Activated naive CD4-positive, alpha-beta T cell treated with anti-CD3 and anti-CD28 coated beads, Interleukin-2, amount 50 U/mL, for 24 hours (primary cell): ENCODE measurements around the gene LRTM2.

Source experiments
- H3K27ac Mint-ChIP-seq: one replicate; pipeline ENCODE4 v1.8.0; 2021; ENCODE audit warnings: mild to moderate bottlenecking, mixed read lengths
- H3K27me3 Mint-ChIP-seq: one replicate; pipeline ENCODE4 v1.8.0; 2021; ENCODE audit warnings: mixed read lengths
- H3K36me3 Mint-ChIP-seq: one replicate; pipeline ENCODE4 v1.8.0; 2021; ENCODE audit warnings: mixed read lengths
- H3K4me1 Mint-ChIP-seq: one replicate; pipeline ENCODE4 v1.8.0; 2021; ENCODE audit warnings: mixed read lengths
- H3K4me3 Mint-ChIP-seq: one replicate; pipeline ENCODE4 v1.8.0; 2021; ENCODE audit warnings: mild to moderate bottlenecking, mixed read lengths
- H3K9me3 Mint-ChIP-seq: one replicate; pipeline ENCODE4 v1.8.0; 2021; ENCODE audit warnings: mixed read lengths

LRTM2 gene

DNA sequence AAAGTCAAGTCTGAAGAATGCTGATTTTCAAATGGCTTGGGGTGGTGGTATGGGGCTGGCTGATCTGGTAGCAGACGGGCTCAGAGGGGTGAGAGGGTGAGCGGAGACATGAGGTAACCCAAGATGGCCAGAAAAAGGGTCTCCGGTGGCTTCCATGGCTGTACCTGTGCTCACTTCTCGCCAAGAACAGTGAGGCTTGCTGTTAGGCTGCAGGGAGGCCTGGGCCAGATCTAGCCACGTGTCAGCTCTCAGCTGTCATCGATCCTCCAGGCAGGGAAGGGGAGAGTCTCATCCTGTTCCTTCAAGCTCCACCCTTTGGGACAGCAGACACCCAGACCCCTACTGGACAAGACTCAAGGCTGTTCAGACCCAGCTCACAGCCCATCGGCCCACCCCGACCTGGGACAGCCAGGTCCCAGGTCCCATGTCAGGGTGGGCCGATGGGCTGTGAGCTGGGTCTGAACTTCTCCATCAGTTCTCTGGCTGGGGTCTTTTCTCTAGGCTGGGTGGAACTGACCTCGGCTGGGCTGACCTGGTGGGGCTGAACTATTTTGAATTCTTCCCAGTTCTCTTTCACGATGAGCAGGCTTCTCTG is 9.0 kb downstream of the LRTM2 start:
- Mint-ChIP-seq H3K4me1 (no peaks in the 10 kb centered on the region), H3K27ac (no peak overlapping the region), H3K36me3 (no peaks in the 10 kb centered on the region), H3K9me3 (no peaks in the 10 kb centered on the region), H3K4me3 (no peak overlapping the region), H3K27me3 (peaks cover 13% of the 10 kb centered on the region)

DNA sequence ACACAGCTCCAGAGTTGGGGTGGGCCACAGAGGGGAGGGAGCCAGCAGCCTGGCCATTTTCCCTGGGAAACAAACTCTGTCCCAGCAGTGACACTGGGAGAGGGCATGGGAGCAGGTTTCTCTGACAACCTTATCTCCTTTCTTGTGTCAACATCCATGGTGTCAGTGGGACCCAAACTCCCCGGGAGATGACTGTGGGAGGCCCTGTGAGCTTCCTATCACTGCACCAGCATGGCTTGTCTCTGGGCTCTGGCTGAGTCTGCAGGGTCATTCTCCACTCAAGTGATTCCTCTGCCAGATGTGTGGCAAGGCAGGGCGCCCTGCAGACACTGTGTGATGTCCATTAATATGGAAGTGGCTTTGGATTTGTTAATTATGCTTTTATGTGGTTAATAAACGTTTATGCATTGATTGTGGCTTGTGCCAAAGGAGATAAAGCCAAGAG is 10.1 kb downstream of the LRTM2 start:
- Mint-ChIP-seq H3K9me3 (no peaks in the 10 kb centered on the region), H3K36me3 (no peaks in the 10 kb centered on the region), H3K27me3 (peaks cover 13% of the 10 kb centered on the region), H3K4me1 (no peaks in the 10 kb centered on the region), H3K27ac (no peak overlapping the region), H3K4me3 (no peak overlapping the region)

DNA sequence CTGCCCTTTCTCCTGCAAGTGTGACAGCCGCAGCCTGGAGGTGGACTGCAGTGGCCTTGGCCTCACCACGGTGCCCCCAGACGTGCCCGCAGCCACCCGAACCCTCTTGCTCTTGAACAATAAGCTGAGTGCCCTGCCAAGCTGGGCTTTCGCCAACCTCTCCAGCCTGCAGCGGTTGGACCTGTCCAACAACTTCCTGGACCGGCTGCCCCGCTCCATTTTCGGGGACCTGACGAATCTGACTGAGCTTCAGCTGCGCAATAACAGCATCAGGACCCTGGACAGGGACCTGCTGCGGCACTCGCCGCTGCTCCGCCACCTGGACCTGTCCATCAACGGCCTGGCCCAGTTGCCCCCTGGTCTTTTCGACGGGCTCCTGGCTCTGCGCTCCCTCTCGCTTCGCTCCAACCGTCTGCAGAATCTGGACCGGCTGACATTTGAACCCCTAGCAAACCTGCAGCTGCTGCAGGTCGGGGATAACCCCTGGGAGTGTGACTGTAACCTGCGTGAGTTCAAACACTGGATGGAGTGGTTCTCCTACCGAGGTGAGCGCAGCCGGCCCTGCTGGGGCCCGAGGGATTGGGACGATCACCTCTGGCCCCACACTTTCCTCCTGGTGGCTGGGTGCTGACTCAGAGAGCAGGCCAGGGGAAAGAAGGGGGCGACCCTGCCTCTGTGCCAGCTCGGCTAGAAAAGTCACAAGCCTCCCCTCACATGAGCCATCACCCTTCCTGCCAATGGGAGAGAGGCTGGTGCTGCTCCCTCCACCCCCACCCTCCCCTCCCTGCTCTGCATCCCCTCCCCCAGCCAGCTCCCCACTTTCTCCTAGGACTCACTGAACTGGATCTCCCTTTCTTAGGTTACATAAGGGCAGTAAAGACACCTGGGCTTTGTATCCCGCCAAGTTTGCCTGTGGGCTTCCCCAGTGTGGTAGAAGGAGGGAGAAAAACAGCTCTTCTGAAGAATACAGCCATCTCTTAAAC is 10.9 kb downstream of the LRTM2 start:
- Mint-ChIP-seq H3K9me3 (no peaks in the 10 kb centered on the region), H3K4me1 (no peaks in the 10 kb centered on the region), H3K4me3 (no peak overlapping the region), H3K36me3 (no peaks in the 10 kb centered on the region), H3K27ac (no peak overlapping the region), H3K27me3 (peaks cover 13% of the 10 kb centered on the region)

DNA sequence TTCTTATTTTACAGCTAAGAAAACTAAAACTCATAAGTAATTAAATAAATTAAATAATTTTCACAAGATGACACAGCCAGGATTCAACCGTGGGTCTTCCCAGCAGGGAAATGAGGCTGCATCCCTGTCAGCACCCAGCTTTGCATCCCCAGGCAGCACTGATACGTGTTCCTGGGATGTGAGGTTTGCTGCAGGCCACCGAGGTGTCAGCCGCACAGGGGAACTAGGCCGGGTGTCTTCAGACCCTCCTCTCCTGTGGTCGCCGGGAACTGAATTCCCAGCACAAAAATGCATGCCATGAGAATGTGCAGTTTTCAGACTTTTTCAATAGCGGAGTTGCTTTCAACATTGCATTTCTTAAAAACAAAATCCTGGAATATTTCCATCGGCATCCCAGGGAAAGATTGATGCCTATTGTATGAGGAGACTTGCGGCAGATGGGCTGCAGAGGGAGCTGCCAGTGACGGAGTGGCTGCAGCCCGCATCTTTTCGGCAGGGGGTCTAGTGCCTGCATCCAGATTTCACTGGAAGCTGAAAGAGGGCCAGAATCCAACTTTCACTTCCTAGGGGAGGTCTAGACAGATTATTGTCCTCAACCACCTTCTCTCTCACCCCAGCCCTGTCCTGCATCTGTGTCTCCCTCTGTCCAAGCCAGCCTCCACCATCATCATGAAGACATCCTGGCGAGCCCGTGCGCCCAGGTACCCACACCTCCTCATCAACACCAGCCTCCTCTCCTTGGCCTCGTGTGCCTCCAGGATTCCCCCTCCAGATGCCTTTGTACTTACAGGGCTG is 12.6 kb downstream of the LRTM2 start:
- Mint-ChIP-seq H3K27me3 (peaks cover 13% of the 10 kb centered on the region), H3K4me1 (no peaks in the 10 kb centered on the region), H3K4me3 (no peak overlapping the region), H3K9me3 (no peaks in the 10 kb centered on the region), H3K27ac (no peak overlapping the region), H3K36me3 (no peaks in the 10 kb centered on the region)

DNA sequence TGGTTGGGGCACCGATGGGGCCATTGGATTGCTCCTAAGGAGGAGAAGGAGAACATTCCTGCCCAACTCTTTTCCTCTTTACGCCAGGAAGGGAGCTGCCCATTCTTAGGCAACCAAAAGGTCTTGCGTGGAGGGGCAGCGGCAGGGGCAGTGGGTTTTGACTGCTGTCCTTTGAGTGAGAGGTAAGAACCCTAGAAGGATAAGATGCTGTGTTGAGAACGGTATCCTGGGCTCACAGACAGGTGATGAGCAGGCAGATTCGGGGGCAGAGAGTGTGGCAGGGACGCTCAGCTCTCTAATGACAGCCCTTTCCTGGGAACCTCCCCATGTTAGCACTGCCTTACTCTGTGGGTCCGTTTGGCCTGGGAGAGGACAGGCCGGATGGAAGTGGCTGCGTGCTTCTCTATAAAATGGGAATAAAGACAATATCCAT is 13.2 kb downstream of the LRTM2 start:
- H3K27me3 Mint-ChIP-seq, result peaks cover 13% of the 10 kb centered on the region
- H3K27ac Mint-ChIP-seq, result no peak overlapping the region

DNA sequence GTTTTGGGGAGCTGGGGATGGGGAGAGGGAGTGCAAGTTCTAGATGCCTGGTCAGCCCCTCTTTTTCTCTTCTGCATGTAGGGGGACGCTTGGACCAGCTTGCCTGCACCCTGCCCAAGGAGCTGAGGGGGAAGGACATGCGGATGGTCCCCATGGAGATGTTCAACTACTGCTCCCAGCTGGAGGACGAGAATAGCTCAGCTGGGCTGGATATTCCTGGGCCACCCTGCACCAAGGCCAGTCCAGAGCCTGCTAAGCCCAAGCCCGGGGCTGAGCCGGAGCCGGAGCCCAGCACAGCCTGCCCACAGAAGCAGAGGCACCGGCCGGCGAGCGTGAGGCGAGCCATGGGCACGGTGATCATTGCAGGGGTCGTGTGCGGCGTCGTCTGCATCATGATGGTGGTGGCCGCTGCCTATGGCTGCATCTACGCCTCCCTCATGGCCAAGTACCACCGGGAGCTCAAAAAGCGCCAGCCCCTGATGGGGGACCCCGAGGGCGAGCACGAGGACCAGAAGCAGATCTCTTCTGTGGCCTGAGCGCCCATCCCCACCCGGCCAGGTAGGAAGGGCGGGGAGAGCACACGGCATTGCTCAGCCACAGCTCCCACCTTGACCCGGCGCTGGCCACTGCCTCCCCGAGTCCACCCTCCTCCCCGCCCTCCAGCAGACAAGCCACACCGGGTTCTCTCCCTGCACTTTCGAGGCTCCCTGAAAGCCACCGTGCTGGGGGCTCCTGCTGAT is 14.0 kb downstream of the LRTM2 start:
- Mint-ChIP-seq H3K27ac (no peak overlapping the region), H3K36me3 (no peaks in the 10 kb centered on the region), H3K27me3 (peaks cover 13% of the 10 kb centered on the region), H3K4me3 (no peak overlapping the region), H3K4me1 (no peaks in the 10 kb centered on the region), H3K9me3 (no peaks in the 10 kb centered on the region)

More for the DNA sequence above, 13.2 kb downstream of the LRTM2 start:
- Mint-ChIP-seq H3K36me3 (no peaks in the 10 kb centered on the region), H3K4me3 (no peak overlapping the region), H3K9me3 (no peaks in the 10 kb centered on the region), H3K4me1 (no peaks in the 10 kb centered on the region)

DNA sequence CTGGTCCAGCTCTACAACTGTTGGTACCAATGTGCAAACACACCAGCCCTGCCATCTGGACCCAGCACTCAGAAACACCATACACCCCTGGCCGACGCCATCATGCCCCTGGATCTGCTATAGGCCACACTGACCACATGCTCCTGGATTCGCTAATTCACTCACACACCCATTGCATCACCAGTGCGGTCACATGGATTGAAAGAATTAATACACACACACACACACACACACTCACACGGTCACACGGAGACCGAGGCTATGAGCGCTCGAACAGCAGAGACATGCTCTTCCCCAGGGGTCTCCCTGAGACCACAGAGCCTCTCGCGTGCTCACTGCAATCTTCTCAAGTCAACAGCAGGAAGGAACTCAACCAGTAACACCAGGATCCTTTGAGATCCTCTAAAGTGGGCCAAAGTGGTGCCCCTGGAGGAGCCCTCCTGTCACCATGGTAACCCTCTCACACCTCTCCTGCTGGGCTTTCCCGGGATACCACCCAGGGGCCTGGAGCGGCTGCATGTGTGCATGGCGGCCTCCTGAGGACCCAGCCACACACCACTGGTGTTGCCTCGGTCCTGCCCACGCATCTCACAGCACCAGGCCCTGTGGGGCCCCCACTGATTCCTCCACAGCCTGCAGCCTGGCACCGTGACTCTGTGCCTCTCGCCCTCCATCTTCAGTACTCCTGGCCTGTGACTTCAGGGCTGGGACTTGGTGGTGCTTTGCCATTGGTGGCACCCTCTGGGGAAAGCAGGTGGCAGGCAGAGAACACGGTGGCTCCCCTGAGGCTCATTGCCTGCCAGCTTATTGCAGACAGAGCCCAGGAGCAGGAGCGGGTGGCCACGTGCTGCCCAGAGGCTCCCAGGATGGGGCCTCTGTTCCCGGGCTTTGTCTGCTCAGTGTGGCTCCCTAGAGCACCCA is 15.1 kb downstream of the LRTM2 start:
- no peak overlapping the region for H3K4me3 Mint-ChIP-seq
- no peaks in the 10 kb centered on the region for H3K9me3 Mint-ChIP-seq
- H3K27ac Mint-ChIP-seq, result no peak overlapping the region

DNA sequence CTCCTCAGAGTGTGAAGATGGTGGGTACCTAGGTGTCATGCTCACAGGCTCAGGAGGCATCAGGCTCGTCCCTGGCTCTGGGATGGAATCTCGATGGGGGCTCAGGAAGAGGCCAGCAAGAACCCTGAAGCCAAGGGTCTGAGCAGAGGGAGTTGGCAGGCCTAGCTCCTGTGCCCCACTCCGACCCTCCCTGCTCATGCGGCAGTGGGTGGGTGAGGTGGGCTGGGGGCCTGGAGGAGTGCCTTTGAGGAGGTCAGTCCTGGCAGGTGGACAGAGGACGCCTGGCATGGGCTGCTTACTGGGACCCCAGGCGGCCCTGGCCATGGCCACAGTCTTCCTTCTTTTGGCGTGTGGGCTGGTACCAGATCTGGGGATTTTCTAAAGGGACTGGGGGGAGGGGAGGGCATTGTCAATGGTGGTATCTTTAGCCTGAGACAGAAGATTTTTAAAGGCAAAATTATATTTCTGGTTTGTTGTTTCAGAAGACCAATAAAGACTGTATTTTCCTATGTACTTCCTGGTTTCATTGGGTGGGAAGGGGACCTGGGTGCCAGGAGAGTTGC is 16.0 kb downstream of the LRTM2 start:
- Mint-ChIP-seq H3K36me3 (no peaks in the 10 kb centered on the region), H3K4me3 (no peak overlapping the region), H3K27me3 (peaks cover 10% of the 10 kb centered on the region), H3K27ac (no peak overlapping the region), H3K4me1 (no peaks in the 10 kb centered on the region), H3K9me3 (no peaks in the 10 kb centered on the region)

More for the DNA sequence above, 15.1 kb downstream of the LRTM2 start:
- no peaks in the 10 kb centered on the region for H3K4me1 Mint-ChIP-seq
- H3K27me3 Mint-ChIP-seq, result peaks cover 13% of the 10 kb centered on the region
- H3K36me3 Mint-ChIP-seq, result no peaks in the 10 kb centered on the region

DNA sequence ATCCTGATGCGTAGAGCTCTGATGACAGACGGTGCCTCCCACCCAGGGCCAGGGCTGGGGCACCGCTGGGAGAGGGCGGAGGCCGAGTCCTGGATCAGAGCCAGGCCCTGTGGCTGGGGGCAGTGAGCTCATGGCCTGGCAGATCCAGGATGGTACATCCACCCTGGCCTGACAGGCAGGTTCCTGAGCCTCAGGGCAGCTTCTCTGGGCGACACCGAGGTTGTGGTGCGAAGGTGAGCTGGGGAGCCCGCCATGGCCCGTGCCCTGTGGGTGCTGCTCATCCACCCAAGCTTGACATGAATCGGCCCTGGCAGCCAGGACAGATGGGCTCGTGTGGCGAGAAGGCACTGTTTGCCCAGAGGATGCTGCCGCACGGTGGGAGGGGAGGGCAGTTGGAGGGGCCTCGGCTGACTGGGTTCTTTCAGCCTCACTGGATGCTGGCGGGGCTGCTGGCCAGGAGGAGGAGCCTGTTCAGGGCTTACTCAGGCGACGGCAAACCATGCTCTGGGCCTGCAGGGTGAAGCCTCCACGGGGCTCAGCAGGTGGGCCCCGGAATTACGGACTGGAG is 16.6 kb downstream of the LRTM2 start:
- H3K36me3 Mint-ChIP-seq, result no peaks in the 10 kb centered on the region
- peaks cover 7% of the 10 kb centered on the region for H3K27me3 Mint-ChIP-seq
- no peak overlapping the region for H3K27ac Mint-ChIP-seq
- no peaks in the 10 kb centered on the region for H3K9me3 Mint-ChIP-seq
- no peak overlapping the region for H3K4me3 Mint-ChIP-seq
- no peaks in the 10 kb centered on the region for H3K4me1 Mint-ChIP-seq

DNA sequence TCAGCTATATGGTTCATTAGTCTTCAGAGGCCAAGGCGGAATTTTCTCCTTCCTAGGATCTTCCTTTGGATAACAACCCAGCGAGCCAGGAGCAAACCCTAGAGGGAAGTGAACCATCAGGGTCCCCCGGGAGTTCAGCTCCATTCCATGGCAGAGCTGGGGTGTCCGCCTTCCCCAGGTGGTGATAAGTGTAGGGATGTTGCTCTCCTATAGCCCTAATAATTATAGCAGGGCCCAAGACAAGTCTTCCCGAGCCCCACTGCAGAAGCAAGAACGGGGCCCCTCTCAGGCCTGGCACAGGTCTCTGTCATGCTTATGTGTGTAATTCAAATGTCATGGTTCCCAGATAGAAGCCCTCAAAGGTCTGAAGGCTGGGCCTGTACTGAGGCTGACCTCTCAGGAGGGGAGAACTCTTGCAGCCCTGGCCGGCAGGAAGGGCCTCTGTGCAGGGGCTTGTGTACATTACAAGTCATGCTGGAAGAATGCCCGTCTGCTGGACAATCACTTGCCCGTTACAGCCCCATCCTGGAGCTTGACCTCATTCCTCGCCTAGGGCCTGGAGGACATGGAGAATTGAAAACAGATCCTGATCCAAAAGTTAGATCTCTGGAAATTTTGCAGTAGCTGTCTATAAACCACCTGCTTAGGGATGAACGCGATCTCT is 17.3 kb downstream of the LRTM2 start:
- H3K27ac Mint-ChIP-seq, result no peak overlapping the region
- no peaks in the 10 kb centered on the region for H3K4me1 Mint-ChIP-seq
- peaks cover 4% of the 10 kb centered on the region for H3K27me3 Mint-ChIP-seq
- no peaks in the 10 kb centered on the region for H3K36me3 Mint-ChIP-seq
- no peak overlapping the region for H3K4me3 Mint-ChIP-seq
- H3K9me3 Mint-ChIP-seq, result no peaks in the 10 kb centered on the region

DNA sequence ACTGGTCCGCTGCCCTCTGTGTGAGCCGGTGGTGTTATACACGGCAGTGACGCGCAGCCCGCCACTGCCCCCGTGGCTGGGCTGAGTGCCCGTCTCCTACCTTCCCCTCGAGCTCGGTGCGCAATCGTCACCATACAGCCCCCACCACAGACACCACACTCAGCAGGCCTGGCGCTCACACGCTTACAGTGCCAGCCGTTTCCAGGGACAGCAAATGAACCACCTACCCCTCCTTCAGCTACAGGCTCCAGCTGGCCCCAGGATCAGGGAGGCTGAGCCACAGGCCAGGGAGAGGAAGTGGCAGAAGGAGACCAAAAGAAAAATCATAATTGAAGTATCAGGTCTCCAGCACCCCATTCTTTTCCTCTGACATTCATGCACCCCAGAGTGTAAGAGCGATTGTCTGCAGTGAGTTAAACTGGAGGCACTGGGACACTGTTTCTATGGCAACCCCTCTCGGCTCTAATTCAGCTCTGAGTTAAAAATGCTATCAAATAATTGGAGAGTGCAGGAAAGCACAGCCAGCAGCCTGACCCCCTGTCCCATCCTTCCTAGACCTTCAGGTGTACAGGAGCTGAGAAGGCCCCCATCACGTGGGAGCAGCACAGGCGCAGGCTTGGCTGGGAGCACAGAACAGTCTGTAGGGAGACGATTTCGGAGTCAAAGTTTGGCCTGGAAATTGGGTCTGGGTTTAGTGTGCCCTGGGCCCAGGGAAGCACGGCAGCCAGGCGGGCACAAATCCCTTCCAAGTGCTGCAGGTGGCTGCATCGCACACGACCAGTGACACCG is 18.0 kb downstream of the LRTM2 start:
- H3K9me3 Mint-ChIP-seq, result no peaks in the 10 kb centered on the region
- H3K4me1 Mint-ChIP-seq, result no peaks in the 10 kb centered on the region
- no peak overlapping the region for H3K27ac Mint-ChIP-seq
- H3K36me3 Mint-ChIP-seq, result no peaks in the 10 kb centered on the region
- H3K27me3 Mint-ChIP-seq, result peaks cover 4% of the 10 kb centered on the region
- H3K4me3 Mint-ChIP-seq, result no peak overlapping the region

DNA sequence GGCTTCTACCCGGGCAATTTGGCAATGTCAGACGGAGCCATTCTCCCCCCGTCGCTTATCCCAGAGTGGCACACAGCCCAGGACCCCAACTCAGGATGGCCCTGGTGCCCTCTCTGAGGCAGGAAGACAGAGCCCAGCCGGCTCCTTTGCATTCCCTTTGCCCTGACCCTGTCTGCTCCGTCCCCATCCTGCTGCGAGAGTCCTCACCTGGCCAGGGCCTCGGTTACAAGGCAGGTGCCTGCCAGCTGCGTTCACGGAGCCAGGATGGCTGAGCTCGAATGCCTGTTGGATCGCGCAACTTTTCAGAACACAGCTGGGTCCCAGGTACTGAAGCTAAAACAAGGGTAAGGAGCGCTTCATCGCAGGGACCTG is 18.6 kb downstream of the LRTM2 start:
- Mint-ChIP-seq H3K27me3 (no peaks in the 10 kb centered on the region), H3K4me1 (no peaks in the 10 kb centered on the region), H3K9me3 (no peaks in the 10 kb centered on the region), H3K4me3 (no peak overlapping the region), H3K27ac (no peak overlapping the region), H3K36me3 (no peaks in the 10 kb centered on the region)

DNA sequence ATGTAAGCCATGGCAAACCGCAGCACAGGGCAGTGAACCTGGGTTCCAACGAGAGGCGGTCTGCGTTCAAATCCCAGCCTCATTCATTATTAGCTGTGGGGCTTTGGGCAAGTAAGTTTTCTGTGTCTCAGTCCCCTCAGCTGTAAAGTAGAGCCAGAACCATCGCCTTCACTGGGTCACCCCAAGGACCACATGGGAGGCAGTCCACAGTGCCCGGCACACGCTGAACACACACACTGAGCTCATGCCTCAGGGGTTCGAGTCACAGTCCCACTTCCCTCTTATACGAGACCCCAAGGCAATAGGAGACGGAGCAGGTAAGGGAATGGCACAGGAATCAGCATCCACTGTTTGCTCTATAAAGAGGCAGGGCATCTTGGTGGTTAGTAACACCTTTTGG is 19.1 kb downstream of the LRTM2 start:
- Mint-ChIP-seq H3K36me3 (no peaks in the 10 kb centered on the region), H3K27me3 (no peaks in the 10 kb centered on the region), H3K27ac (no peak overlapping the region), H3K4me1 (no peaks in the 10 kb centered on the region), H3K9me3 (no peaks in the 10 kb centered on the region), H3K4me3 (no peak overlapping the region)
